ENCODE results near the gene SLC43A2.
A peak's percentile ranks its signal among the peaks of the same experiment; 100 is the strongest.
"Not testable (repeated sequence)": the region's sequence is repeated elsewhere in the genome, so short reads cannot be mapped to it uniquely, and the experiment has no call there.

SLC43A2 gene

DNA sequence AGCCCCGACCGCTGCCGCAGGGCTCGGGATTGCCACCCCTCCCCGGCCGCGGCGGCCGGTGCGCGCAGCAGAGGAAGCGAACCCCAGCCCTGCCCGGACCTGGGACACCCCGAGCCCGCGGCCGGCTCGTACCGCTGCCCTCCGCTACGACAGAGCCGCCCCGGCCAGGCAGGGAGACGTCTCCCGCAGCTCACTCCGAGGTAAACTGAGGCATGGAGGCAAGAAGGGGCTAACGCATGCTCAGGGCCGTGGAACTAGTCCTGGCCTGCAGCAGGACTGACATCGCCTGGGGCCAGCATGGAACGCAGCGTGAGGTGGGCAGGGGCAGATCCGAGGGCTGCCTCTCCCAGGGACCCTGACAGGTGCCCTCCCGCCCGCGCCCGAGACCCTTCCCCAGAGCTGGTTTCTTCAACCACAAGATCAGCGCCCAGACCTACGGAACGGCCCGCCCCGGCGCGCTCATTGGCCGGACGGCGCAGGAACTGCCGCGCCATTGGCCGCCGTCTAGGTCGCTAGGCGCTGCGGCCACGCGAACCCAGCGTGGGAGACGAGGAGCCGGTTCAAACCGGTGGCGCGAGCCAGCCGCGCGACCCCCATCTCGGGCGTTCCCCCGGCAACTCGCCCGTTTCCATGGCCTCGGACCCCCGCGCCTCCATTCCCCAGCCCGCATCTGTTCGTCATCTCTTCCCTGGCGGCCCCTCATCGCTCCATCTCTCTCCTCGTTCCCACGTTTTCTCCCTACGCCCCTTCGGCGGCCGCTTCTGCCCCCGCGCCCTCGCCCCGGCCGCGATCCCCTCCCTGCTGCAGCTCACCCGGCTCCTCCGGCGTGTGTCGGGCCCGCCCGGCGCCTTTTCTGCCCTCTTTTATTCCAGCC is at the start of gene SLC43A2:
SLC43A2 (minus strand) TSS at position 853 of the 874 bp plus-strand sequence. CDS start 960 bp downstream, outside the sequence.
- DNase-seq: peak; percentile 48 to 85 (median 70)

DNA sequence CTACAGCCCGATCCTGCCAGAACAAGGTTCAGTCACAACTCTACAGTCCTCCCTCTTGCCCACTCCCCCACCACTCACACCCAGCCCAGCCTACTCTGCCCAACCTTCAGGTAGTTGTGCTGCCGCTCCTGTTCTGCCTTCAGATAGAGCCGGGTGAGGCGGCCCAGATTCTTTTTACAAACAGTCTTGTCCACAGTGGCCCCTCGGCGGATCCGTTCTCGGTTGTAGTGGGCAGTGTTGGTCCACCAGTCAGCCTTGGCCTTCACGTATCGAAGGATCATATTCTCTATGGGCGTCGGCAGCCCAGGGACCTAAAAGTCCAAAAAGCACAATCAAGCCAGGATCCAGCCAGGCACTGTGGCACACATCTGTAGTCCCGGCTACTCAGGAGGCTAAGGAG is 47.8 kb upstream of the SLC43A2 start:
- DNase-seq: no peak

DNA sequence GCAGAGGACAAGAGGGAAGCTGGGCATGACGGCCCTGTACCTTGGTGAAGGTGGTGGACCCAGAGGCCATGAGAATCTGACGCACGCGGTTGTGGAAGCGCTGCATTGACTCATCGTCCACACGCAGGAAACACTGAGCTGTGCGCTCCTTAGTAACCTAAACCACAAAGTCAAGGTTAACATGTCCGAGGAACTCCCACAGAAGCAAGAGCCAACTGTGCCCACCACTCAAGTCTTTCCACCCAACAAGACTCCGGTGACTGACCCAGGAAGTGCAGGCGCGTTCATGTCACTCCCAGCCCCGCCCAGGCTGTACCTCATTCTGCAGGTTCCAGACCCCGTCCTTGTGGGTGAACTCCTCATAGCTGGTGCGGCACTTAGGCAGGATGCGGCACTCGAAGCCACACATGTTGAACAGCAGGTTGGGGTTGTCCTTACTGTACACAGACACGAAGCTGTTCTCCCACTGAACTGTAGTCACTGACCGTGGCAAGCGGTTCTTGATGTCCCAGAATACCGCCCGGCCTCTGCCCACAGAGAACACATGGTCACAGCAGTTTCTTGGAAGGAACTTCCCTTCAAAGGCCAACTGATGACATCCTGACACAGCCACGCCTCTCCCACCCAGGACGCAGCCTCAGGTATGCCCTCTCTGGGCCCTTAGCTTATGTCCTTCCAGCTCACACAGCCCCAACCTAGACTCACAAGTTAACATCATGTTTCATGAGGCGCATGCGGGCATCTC is 44.6 kb upstream of the SLC43A2 start:
- no peak for DNase-seq

DNA sequence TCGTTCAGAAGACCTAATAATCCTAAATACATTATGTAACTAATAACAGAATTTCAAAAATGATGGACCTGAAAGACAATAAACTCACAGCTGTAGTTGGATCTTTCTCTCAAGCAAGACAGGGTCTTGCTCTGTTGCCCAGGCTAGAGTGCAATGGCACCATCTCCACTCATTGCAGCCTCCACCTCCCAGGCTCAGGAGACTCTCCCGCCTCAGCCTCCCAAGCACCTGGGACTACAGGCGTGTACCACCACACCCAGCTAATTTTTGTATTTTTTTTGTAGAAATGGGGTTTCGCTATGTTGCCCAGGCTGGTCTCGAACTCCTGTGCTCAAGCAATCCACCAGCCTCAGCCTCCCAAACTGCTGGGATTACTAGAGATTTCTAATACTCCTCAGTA is 35.3 kb upstream of the SLC43A2 start:
- DNase-seq: not testable (repeated sequence)

DNA sequence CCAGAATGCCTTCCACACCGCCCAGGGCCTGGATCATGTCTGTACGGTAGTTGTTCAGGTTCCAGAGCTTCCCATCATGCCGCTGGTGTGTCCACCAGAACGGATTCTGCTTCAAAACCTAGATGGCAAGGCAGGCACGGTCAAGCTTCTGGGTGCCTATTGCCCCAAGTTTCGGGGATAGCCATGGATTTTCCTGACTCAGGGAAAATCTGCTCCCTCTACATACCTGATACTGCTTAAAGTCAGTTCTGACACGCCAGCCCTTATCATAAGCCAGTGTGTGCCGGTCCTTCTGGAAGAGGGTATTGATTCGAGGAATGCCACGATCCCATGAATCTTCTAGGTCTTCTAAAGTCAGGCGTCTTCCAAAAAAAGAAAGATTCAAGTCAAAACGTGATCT is 32.4 kb upstream of the SLC43A2 start:
- DNase-seq: no peak

DNA sequence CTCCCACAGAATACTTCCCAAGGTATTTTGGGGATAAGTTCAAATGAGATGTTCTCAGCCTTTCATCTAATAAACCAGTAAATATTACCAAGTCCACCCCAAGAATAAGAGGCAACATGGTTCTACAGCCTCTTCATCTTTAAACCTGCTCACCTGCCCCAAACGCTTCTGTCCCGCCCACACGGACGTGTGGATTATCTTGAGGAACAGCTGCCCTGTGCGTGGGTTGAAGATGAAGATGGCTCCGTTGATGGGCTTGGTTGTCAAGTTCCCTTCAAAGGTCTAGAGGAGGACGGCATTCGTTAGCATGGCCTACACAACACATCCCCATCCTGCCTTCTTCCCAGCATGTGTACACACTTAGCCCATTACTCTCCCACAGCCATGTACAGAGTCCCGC is 29.5 kb upstream of the SLC43A2 start:
- no peak for DNase-seq

DNA sequence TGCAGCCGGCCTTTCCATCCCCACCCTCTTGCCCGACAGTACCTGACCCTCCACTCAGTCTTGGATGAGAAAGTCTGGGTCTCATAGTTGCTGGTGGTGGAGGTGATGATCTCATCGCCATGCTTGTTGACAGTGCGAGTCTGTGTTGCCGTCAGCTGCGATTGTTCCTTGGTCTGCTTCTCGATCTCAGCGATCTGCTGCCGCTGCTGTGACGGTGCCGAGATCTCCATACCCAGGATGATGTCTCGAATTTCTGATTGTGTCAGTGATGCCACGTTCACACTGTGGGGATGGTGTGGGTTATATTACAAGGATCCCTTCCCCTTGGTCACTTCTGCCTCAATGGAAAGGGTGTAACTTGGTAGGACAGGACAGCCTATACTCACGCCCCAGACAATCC is 25.1 kb upstream of the SLC43A2 start:
- no peak for DNase-seq

DNA sequence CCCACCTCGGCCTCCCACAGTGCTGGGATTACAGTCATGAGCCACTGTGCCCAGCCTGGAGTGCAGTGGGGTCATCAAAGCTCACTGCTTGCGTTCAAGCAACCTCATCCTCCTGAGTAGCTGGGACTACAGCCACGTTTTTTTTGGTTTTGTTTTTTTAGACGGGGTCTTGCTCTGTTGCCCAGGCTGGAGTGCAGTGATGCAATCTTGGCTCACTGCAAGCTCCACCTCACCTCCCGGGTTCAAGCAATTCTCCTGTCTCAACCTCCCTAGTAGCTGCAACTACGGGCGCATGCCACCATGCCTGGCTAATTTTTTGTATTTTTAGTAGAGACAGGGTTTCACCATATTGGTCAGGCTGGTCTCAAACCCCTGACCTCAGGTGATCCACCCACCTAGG is 24.2 kb upstream of the SLC43A2 start:
- not testable (repeated sequence) for DNase-seq

DNA sequence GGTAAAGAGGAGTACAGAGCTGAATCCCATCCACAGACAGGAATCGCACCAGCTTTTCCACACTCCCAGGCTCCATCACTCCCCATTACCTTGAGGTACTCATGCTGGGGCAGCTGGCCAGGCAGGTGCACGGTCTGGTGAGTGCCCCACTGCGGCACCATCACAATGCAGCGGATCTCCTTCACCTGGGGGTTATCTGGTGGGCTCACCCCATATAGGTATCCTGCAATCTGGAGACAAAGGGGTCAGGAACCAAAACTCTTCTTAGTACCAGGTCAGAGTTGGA is 22.9 kb upstream of the SLC43A2 start:
- no peak for DNase-seq

DNA sequence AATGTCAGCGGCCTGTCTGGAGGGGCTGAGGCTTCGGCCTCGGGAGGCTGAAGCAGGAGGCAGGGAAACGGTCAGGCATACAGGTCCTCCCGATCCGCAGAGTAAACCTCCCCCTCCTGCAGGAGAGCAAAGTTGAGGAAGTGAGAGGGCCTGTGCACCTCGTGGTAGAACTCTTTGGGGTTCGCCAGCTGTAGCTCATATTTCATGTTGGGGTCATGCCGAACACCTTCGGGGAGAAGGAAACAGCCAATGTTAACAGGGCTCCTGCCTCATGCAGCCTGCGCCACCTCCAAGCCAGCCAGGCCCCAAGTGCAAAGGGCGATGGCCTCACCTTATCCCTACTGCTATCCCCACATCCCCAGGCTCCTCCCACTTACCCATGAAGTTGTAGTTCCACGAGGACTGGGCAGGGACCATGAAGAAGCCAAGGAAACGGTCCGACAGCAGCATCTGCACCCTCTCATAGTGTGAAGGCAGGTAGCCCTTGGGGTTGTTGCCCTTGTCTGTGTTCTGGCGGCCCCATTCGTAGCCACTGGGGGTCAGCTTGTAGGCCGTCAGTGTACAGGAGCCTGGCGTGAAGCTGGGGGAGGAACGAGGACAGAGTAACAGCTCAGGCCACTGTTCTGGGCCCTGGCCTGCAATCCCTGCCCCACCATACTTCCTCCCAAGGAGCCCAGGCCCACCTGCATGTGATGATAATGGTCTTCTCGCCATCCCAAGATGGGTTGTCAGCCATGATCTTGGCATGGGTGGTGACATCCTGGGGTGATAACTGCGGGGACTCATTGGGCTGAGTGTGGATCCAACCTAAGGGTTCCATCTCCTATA is 22.3 kb upstream of the SLC43A2 start:
- no peak for DNase-seq

DNA sequence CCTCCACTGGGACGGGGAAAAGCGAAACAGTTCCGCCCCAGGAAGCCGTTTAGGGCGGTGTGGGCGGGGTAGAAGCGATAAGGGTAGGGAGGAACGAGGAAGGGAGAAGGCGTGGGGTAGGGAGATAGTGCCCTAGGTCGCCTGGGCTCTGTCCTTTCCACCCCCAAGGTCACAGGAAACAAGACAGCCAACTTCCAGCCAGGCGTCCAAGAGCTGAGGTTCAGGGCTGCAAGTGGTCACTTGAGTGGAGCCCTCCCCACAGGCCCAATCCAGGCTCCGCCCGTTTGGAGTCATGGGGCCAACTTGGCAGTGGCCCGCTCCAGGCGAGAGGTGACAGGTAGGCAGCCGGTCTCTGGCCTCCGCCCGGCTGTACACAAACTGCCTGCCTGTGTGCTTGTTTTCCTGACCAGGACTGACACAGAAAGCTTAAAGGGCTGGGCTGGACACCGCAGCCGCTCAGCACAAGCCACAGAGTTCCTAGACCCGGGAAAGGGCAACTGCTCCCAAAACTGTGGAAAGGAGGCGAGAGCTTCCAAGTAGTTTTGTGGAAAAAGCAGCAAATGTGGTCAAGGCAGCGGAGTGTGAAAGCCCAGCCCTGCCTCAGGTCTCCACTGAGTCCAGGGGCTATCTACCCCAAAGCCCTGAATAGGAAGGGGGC is 21.3 kb upstream of the SLC43A2 start, which contains the start of gene RILP:
RILP (minus strand) TSS at position 23 of the 658 bp plus-strand sequence. CDS start 62 bp downstream, outside the sequence.
- DNase-seq: peak in 1 of 6 experiments; percentile 53

DNA sequence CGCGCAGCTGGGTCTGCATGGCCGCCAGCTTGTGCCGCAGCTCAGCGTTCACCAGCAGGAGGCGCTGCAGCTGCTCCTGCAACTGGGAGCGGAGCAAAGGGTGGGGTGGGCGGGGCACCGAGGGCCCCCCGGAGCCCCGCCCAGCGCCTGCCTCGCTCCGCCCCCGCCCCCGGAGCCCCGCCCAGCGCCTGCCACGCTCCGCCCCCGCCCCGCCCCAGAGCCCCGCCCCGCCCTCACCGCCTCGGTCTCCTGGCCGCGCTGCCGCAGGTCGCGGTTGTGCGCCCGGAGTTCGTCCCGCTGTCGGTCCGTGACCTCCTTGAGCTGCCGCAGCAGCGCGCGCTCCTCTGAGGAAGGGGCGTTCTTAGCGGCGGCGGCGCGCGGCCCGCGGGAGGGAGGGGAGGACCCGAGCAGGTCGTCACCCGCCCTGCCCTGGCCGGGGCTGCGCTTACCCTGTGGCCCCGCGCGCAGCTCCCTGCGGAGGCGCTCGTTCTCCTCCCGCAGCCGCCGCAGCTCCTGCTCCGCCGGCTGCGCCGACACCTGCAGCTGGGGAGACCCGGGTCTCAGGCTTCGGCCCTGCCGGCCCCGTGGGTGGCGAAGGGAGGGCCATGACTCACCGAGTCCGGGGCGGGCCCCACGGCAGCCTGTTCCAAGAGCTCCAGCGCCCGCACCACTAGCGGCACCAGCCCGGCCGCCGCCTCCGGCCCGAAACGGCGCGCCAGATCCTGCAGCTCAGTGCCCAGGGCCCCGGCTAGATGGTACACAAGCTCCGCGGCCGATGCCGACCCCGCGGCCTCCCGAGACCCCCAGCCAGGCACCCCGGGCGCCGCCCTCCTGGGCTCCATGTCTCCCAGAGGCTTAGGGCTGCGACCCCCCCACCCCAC is 20.6 kb upstream of the SLC43A2 start:
- DNase-seq: peak; percentile 81 to 95 (median 92)

DNA sequence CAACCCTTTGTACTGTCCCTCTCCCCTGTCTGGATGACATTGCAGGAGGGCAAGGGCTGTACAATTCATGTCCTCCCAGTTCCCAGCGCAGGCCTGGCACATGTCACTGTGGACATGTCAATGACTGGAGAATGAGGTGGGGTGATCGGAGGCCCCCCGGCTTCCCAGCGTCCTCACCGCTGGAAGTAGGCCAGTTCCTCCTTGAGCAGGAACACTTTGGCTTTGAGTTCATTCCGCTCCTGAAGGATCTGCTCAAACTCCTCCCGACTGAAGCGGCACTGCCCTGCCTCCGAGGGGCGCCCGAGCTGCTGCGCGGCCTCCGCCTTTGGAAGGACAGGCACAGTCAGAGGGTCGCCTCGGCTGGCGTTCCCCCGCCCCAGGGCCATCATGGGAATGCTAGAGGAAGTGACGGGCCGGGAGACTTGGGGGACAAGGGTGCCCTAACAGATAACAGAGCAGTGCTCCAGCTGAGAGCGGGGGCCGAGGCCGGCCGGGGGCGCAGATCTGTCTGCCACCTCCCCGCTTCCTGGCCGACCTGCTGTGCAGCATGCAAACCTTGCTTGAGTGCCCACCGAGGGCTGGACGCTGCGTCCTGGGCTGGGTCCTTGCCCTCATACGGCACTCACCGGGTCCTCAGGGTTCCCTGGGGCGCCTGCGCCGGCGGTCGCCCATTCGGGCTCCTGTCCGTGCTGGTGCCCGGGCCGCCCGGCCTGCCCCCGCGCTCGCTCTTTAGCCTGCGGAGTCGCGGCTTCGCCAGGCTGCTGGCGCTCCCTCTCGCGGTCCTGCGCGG is 19.7 kb upstream of the SLC43A2 start:
- DNase-seq: peak in 1 of 6 experiments; percentile 35

DNA sequence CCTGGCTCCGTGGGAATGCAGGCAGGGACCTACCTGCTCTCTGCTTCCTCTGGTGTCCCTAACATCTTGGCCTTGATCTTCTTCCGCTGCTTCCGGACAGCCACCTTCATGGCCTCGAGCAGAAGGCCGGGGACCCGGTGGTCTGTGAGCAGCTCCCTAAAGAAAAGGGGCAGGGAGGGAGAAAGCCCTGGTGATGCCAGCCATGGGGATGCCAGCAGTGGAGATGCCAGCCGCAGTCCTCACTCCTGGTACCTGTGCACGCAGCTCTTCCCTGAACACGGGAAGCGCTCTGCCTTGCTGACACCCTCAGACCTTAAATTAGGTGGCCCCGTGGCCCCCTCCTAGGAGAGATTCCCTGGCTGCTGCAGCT is 19.2 kb upstream of the SLC43A2 start:
- no peak for DNase-seq

DNA sequence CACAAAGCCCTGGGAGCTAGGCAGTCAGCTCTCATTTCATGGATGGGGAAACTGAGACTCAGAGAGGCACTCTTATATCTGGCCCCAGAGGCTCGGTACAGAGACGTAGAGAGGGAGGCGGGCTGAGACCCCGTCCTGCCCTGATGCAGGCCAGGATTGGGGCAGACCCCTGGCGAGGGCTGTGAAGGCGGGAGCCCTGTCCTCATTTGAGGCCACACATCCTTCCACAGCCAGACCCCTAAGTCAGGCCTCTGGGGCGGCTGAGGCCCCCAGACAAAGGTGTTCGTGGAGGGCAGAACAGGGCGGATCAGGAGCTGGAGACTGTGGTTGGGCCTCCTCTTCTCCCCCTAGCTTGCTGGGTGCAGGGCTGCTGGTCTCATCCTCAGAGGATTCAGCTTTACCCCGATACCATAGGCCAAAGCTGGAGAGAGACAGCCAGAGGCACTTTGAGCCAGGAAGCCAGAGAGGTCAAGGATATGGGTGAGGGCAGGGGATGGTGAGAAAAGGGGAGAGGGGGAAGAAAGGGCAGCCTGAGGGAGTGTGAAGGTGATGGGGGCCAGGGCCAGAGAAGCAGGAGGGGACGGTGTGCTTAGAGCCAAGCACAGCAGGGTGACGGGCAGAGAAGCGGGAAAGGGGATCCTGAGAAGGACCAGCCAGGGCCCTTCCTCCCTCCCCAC is 17.7 kb upstream of the SLC43A2 start:
- DNase-seq: no peak

DNA sequence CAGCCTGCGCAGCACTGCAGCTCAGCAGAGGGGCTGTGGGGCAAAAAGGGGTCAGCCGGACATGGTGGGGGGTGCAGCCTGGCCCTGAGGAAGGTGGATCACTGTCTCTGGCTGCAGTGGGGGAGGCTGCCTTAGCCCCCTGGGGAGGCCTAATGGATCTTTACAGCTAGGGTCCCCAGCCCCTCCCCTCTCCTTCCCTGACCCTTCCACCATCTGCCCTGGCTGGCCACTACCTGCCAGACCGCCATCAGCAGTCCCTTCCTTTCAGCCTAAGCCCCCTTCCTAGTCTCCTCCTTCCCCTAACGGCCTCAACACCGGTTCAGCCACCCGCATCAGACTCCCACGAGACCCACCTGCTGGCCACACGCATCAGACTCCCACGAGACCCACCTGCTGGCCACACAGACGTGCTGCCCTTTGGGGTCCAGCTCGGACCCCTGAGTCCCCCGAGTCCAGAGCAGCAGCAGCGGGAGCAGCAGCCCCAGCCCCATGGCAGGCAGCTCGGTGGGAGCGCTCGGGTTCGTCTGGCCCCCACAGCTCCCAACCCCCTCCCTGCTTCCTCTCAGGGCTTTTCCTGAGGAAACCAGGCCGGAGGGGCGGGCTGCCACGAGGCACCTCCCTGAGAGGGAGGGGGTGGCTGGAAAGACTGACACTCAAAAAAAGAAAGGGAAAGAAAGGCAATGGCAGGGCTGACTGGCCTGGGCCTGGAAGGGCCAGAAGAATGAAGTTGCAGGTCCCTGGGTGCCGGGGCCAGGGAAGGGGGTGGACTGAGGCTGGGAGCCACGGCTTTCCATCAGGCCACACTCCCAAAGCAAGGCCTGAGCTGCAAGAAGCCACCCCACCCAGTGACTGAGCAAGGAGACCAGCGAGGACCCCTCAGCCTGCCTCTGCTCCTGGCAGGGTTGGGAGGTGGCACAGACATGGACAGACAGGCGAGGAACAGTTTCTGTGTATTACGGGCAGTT is 16.9 kb upstream of the SLC43A2 start, which contains the start of gene SCARF1:
SCARF1 (minus strand) TSS at position 526 of the 965 bp plus-strand sequence; CDS start at position 491, 35 bp downstream.
- no peak for DNase-seq

DNA sequence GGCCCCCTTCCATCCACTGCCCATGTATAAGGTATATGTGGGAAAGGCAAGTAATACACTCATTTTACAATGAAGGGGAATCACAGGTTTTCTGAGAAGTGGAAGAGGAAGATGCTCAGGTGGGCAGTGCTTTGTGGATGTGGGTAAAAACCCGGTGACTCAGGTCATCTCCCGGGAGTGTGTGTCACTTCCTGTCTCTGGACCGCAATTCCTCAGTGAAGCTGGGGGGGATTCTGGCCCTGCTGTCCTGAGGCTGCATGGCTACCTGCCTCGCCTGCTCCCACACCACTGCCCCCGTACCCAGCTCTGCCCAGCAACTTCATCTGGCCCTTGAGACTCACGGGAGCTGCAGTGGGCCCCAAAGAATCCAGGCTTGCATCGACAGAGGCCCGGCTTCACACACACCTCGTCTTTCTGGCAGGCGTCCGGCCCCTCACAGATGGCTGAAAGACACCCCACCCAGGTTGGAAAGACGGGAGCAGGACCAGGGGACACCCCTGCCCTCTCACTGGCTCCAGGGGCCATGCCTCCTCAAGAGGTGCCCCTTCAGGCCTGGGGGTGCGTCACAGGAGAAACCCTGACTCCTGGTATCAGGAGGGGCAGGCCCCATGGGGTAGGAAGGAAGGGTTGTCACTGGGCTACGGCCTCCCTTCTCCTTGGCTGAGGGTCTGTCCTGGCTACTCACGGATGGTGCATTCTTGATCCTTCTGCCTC is 16.0 kb upstream of the SLC43A2 start:
- peak in 1 of 6 experiments; percentile 20 for DNase-seq

DNA sequence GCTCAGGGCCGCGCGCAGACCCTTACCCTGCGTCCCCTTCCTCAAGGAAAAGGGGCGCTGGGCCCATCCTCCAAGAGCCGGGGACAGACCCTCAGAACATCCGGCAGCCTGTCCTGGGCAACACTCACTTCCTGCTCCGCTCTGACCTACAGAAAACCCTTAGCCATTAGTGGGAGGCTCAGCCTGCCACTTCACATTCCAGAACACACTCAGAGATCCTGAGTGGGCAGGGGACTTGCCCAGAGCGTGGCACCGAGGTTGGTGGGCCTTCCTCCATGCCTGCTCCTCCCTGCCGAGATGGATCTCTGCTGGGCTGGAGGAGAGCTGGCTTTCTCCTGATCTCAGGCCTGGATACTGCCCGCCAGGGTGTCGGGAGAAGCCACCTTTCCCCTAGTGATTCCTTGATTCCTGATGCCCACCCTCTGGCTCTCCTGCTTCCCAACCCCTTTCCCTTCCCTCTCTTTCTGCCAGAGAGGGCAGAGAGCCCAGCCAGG is 15.4 kb upstream of the SLC43A2 start:
- DNase-seq: no peak
